Thymus (tissue), 11 donors: ENCODE data around the gene OR2M7. TPM values are rescaled to one million over a fixed set of nuclear protein-coding genes. Genes with fewer than 3 reads are reported as not detected.
"Not testable (repeated sequence)": the region's sequence is repeated elsewhere in the genome, so short reads cannot be mapped to it uniquely, and the experiment has no call there.

Source experiments
- DNase-seq, 9 donors: peaks; one replicate each; pipeline ENCODE4 v3.0.0-alpha.2; 2013; ENCODE audit warnings: low spot score in 9 of 9, low read depth in 6 of 9, missing footprints in 1 of 9
- H3K27ac ChIP-seq, 2 donors: one replicate each; pipeline ENCODE4 v1.5.1; 2013; ENCODE audit warnings: control low read depth in 1 of 2, low read depth in 1 of 2, low read length in 1 of 2, mild to moderate bottlenecking in 1 of 2, moderate library complexity in 1 of 2
- H3K27me3 ChIP-seq, 2 donors: one replicate each; pipeline ENCODE4 v1.5.1; 2013; ENCODE audit warnings: low read length in 1 of 2; ENCODE audit not compliant: control insufficient read depth in 2 of 2, insufficient read depth in 1 of 2
- H3K36me3 ChIP-seq, 2 donors: one replicate each; pipeline ENCODE4 v1.5.1; 2013; ENCODE audit warnings: low read length in 1 of 2, mild to moderate bottlenecking in 1 of 2, moderate library complexity in 1 of 2; ENCODE audit not compliant: control insufficient read depth in 2 of 2, insufficient read depth in 2 of 2
- H3K4me1 ChIP-seq, 2 donors: one replicate each; pipeline ENCODE4 v1.5.1; 2013; ENCODE audit warnings: low read length in 2 of 2; ENCODE audit not compliant: control insufficient read depth in 2 of 2, insufficient read depth in 2 of 2
- H3K4me3 ChIP-seq, 2 donors: one replicate each; pipeline ENCODE4 v1.5.1; 2013; ENCODE audit warnings: low read length in 2 of 2, control low read depth in 1 of 2, mild to moderate bottlenecking in 1 of 2
- H3K9me3 ChIP-seq, 2 donors: one replicate each; pipeline ENCODE4 v1.5.1; 2013; ENCODE audit warnings: low read length in 1 of 2, mild to moderate bottlenecking in 1 of 2; ENCODE audit not compliant: control insufficient read depth in 2 of 2, insufficient read depth in 1 of 2
- WGBS: extraction: QIAGEN DNeasy Blood & Tissue Kit; methylation state at CpG from one replicate; pipeline ENCODE4 v1.1.7; 2013; 5-methylcytosine and 5-hydroxymethylcytosine counted together
- polyA plus RNA-seq: library from polyadenylated mRNA; stranded (reverse); fragments of 200-250 nt; gene quantifications from one replicate; pipeline ENCODE4 v1.2.3, GENCODE V29; 2013
- total RNA-seq: library from RNA; stranded (reverse); fragments of 120-200 nt; gene quantifications from one replicate; pipeline ENCODE4 v1.2.4, GENCODE V29; 2013
- donor health status: healthy.

OR2M7 gene
- total and polyA plus RNA-seq, 2 donors, result not detected

GRCh38 chr1:248306740-248307139 is 17.6 kb downstream of the OR2M7 start:
- DNase-seq, H3K4me3 ChIP-seq, H3K27ac ChIP-seq, H3K27me3 ChIP-seq, H3K36me3 ChIP-seq, H3K4me1 ChIP-seq: not testable (repeated sequence)
- 88% methylated on average over 15 of the region's 15 CpGs for WGBS
- peaks cover 0 to 13% of the 10 kb centered on the region in 2 donors for H3K9me3 ChIP-seq

- Histone ChIP-seq H3K4me3 (no peak overlapping the region), H3K27ac (no peak overlapping the region), H3K27me3 (no peaks in the 10 kb centered on the region), H3K4me1 (no peaks in the 10 kb centered on the region), H3K9me3 (peaks cover 0 to 13% of the 10 kb centered on the region in 2 donors), H3K36me3 (no peaks in the 10 kb centered on the region)
- 93% methylated on average over 19 of the region's 19 CpGs for WGBS
- DNase-seq, result no peak
These were observed 18.3 kb downstream of the OR2M7 start for GRCh38 chr1:248306103-248306502.

GRCh38 chr1:248305672-248306071 is 18.7 kb downstream of the OR2M7 start:
- H3K4me3 ChIP-seq, H3K4me1 ChIP-seq, DNase-seq, H3K27ac ChIP-seq, H3K27me3 ChIP-seq, H3K36me3 ChIP-seq: not testable (repeated sequence)
- WGBS, result 83% methylated on average over 9 of the region's 9 CpGs
- H3K9me3 ChIP-seq, result peaks cover 0 to 13% of the 10 kb centered on the region in 2 donors

GRCh38 chr1:248303324-248303723 is 21.0 kb downstream of the OR2M7 start, which contains the start of gene OR2T12:
Gene OR2T12, minus strand, starts transcription at chr1:248303424. Its CDS starts 7,846 bp downstream, at chr1:248295578.
- no peak for DNase-seq
- no peak within 1 kb of the TSS for H3K4me3 ChIP-seq
- H3K36me3 ChIP-seq, result no peaks in the 10 kb centered on the region
- H3K4me1 ChIP-seq, result no peaks in the 10 kb centered on the region
- H3K27me3 ChIP-seq, result no peaks in the 10 kb centered on the region
- peaks cover 0 to 9% of the 10 kb centered on the region in 2 donors for H3K9me3 ChIP-seq
- H3K27ac ChIP-seq, result no peak within 1 kb of the TSS
- WGBS, result 94% methylated on average over 1 of the region's 1 CpG

GRCh38 chr1:248288391-248288790 is 36.0 kb downstream of the OR2M7 start:
- Histone ChIP-seq H3K27ac (no peak overlapping the region), H3K27me3 (no peaks in the 10 kb centered on the region), H3K9me3 (peaks cover 0 to 4% of the 10 kb centered on the region in 2 donors), H3K36me3 (no peaks in the 10 kb centered on the region), H3K4me1 (no peaks in the 10 kb centered on the region), H3K4me3 (no peak overlapping the region)
- 16% methylated on average over 6 of the region's 6 CpGs for WGBS
- DNase-seq, result no peak

GRCh38 chr1:248277876-248278275 is 46.5 kb downstream of the OR2M7 start, which contains the start of gene OR2T33:
Gene OR2T33, minus strand, starts transcription at chr1:248277976. Its CDS starts 4,162 bp downstream, at chr1:248273814.
- DNase-seq, result no peak
- WGBS, result 73% methylated on average over 1 of the region's 1 CpG
- H3K4me1 ChIP-seq, result no peaks in the 10 kb centered on the region
- H3K27me3 ChIP-seq, result no peaks in the 10 kb centered on the region
- H3K9me3 ChIP-seq, result no peaks in the 10 kb centered on the region
- no peak within 1 kb of the TSS for H3K4me3 ChIP-seq
- H3K27ac ChIP-seq, result no peak within 1 kb of the TSS
- no peaks in the 10 kb centered on the region for H3K36me3 ChIP-seq

Other genes with a start within 250 kb of the OR2M7 start
- 0.05 TPM for gene OR2L13, start 229.4 kb downstream of the OR2M7 start, total RNA-seq
- gene OR2L13, start 229.4 kb downstream of the OR2M7 start, polyA plus RNA-seq, result 0.05 TPM
- not detected for gene OR2M5, start 179.4 kb downstream of the OR2M7 start, total RNA-seq
- gene OR2M5, start 179.4 kb downstream of the OR2M7 start, polyA plus RNA-seq, result not detected
- not detected for gene OR2M2, start 149.7 kb downstream of the OR2M7 start, total RNA-seq
- not detected for gene OR2M2, start 149.7 kb downstream of the OR2M7 start, polyA plus RNA-seq
- gene OR2M3, start 127.3 kb downstream of the OR2M7 start, total RNA-seq, result not detected
- gene OR2M3, start 127.3 kb downstream of the OR2M7 start, polyA plus RNA-seq, result not detected
- not detected for gene OR2M4, start 93.2 kb downstream of the OR2M7 start, total RNA-seq
- gene OR2M4, start 93.2 kb downstream of the OR2M7 start, polyA plus RNA-seq, result under 0.01 TPM
- not detected for gene OR2T33, start 46.6 kb downstream of the OR2M7 start, total RNA-seq
- gene OR2T33, start 46.6 kb downstream of the OR2M7 start, polyA plus RNA-seq, result not detected
- not detected for gene OR2T12, start 21.1 kb downstream of the OR2M7 start, total RNA-seq
- gene OR2T12, start 21.1 kb downstream of the OR2M7 start, polyA plus RNA-seq, result not detected
- not detected for gene OR14C36, start 24.2 kb upstream of the OR2M7 start, total RNA-seq
- 0.07 TPM for gene OR14C36, start 24.2 kb upstream of the OR2M7 start, polyA plus RNA-seq
- not detected for gene OR2T4, start 37.1 kb upstream of the OR2M7 start, total RNA-seq
- gene OR2T4, start 37.1 kb upstream of the OR2M7 start, polyA plus RNA-seq, result not detected
- gene OR2T6, start 51.2 kb upstream of the OR2M7 start, total RNA-seq, result not detected
- gene OR2T6, start 51.2 kb upstream of the OR2M7 start, polyA plus RNA-seq, result not detected
- not detected for gene OR2T1, start 78.5 kb upstream of the OR2M7 start, total RNA-seq
- gene OR2T1, start 78.5 kb upstream of the OR2M7 start, polyA plus RNA-seq, result 0.02 TPM
- not detected for gene OR2T2, start 121.1 kb upstream of the OR2M7 start, total RNA-seq
- under 0.01 TPM for gene OR2T2, start 121.1 kb upstream of the OR2M7 start, polyA plus RNA-seq
- gene OR2T3, start 148.8 kb upstream of the OR2M7 start, total RNA-seq, result not detected
- 0.11 TPM for gene OR2T3, start 148.8 kb upstream of the OR2M7 start, polyA plus RNA-seq
- gene OR2T5, start 164.0 kb upstream of the OR2M7 start, total RNA-seq, result not detected
- gene OR2T5, start 164.0 kb upstream of the OR2M7 start, polyA plus RNA-seq, result not detected
- not detected for gene OR2G6, start 183.5 kb upstream of the OR2M7 start, total RNA-seq
- 0.05 TPM for gene OR2G6, start 183.5 kb upstream of the OR2M7 start, polyA plus RNA-seq
- gene OR2T29, start 238.2 kb upstream of the OR2M7 start, total RNA-seq, result not detected
- gene OR2T29, start 238.2 kb upstream of the OR2M7 start, polyA plus RNA-seq, result not detected